Esophagus mucosa (tissue), 1 donor: ENCODE measurements around the gene ZBTB24. TPM values are rescaled to one million over a fixed set of nuclear protein-coding genes. Genes with fewer than 3 reads are reported as not detected.

ENCODE experiments used
- ATAC-seq: fragments of 200-7000 bp; cut with Tn5 transposase; one replicate; pipeline ENCODE4 v1.9.1; 2020
- total RNA-seq: library from RNA; stranded (reverse); gene quantifications from one replicate; pipeline ENCODE4 v1.2.4, GENCODE V29; 2023
- donor health status: DM: yes; HTN: yes; CAD: no.

Gene ZBTB24
- total RNA-seq, 1 donor from 2014 or later, result 4.9 TPM

DNA sequence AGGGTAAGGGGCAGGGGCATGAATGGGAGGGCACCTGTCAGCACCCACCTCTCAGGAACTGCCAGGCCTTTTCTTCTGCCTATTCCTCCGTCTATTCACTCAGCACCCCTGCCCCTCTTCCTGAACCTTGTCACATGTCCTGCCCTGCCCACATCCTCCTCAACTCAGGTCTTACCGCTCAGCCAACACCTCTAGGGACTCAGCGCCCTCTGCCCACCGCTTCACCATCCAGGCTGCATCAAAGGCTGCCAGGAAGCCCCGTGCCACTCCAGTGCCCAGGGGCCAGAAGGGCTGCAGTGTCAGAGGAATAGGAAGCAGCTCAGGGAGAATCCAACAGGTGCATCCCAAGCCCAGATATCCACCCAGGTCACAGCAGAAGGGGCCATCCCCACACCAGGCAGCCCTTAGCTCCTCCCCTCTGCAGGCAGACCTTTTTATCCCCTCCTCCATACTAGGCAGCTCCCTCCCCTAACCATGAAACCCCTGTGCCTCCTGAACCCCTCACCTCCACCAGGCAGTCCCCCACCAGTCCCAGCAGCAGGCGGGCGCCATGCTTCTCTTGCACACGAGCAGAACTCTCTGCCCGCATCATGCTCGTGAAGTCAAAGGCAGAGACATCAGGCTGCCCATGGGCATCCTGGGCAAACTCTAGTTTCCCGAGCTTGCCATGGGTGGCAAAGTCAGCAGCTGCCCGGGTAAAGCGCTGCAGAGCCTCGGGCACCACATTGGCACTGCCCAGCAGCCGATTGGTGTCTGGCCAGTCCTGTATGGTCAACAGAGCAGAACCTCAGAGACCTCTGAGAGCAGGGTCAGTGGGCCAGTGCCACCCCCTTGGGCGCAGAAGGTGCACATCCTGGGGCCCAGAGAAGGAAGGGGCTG is 33.0 kb downstream of the ZBTB24 start:
- peak; percentile 19 for ATAC-seq

- peak; percentile 2 for ATAC-seq
Observed at GRCh38 chr6:109449064-109449794, 33.8 kb downstream of the ZBTB24 start.

- ATAC-seq, result peak; percentile 1
Observed at GRCh38 chr6:109448615-109449014, 34.4 kb downstream of the ZBTB24 start.

GRCh38 chr6:109447878-109448555 is 35.0 kb downstream of the ZBTB24 start:
- ATAC-seq, result peak; percentile 4

DNA sequence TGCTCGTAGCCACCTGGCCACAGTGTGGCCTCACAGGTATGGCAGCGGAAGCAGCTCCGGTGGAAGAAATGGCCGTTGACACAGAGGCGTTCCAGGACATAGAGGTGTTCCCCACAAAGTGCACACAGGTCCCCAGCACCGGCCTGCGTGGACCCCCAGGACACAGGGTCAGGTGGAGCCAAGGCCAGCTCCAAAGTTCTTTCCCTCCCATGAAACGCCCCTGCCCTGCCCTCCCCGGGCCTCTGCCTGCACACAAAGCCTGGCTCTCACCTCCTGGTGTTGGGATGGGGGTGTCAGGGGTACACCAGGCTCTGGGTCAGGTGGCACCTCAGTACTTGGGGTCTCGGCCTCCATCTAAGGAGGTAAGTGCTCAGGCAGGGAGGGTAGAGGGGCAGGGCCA is 35.9 kb downstream of the ZBTB24 start:
- no peak for ATAC-seq

- ATAC-seq, result no peak
Observed at GRCh38 chr6:109446541-109446940, 36.5 kb downstream of the ZBTB24 start.

GRCh38 chr6:109446072-109446471 is 36.9 kb downstream of the ZBTB24 start:
- ATAC-seq, result no peak

GRCh38 chr6:109445382-109445781 is 37.6 kb downstream of the ZBTB24 start:
- no peak for ATAC-seq

- no peak for ATAC-seq
Observed at GRCh38 chr6:109443425-109443950, 39.5 kb downstream of the ZBTB24 start.

- no peak for ATAC-seq
Observed at GRCh38 chr6:109442393-109442924, 40.6 kb downstream of the ZBTB24 start.

DNA sequence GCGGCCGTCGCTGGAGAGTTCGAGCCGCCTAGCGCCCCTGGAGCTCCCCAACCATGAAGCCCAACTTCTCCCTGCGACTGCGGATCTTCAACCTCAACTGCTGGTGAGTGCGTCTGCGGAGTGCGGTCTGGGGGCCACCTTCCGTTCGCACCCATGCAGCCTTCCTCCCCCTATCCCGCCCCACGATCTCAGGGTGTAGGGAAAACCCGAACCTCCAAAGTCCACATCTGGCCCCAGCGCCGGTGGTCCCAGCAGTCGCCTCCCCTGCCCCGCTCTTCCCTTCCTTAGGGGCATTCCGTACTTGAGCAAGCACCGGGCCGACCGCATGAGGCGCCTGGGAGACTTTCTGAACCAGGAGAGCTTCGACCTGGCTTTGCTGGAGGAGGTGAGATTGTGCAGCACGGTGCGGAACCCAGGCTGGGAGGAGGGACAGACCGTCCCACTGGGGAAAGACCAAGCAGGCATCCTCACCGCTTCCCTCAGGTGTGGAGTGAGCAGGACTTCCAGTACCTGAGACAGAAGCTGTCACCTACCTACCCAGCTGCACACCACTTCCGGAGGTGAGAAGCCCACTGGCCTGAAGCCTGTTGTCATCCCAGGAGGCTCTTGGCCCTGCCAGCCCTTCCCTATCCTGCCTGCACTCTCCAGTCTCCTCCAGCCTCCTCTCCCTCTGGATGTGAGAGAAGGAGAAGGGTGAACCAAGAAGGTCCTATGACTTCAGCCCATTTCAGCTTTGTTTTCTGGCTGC is 41.8 kb downstream of the ZBTB24 start:
- ATAC-seq, result peak; percentile 51

GRCh38 chr6:109440331-109441068 is 42.5 kb downstream of the ZBTB24 start, which contains the start of the genes PPIL6 and SMPD2:
Gene PPIL6 (minus strand): TSS chr6:109440628. CDS start chr6:109440590, 38 bp downstream.
Gene SMPD2 (plus strand): TSS chr6:109440724. CDS start chr6:109441122, 398 bp downstream.
- peak; percentile 89 for ATAC-seq

DNA sequence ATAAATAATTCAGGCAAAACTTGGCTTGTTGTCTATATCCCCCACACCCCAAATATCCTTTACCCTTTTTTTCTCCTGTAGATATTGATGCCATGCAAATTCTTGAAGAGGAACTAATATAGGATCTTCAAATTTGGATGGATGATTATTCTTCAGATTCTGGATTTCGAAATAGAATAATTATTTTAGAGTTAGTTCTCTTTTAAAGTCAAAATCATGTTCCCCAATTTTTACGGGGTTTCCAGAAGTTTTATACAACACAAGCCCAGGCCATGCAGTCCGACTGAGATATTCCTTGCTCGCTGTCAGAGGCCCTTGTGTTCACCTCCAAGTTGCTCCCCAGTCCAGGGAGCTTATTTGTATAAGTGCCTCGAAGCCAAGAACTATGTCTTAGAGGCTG is 47.0 kb downstream of the ZBTB24 start:
- ATAC-seq, result no peak

GRCh38 chr6:109434456-109434855 is 48.6 kb downstream of the ZBTB24 start:
- no peak for ATAC-seq

GRCh38 chr6:109429496-109429895 is 53.5 kb downstream of the ZBTB24 start:
- no peak for ATAC-seq

DNA sequence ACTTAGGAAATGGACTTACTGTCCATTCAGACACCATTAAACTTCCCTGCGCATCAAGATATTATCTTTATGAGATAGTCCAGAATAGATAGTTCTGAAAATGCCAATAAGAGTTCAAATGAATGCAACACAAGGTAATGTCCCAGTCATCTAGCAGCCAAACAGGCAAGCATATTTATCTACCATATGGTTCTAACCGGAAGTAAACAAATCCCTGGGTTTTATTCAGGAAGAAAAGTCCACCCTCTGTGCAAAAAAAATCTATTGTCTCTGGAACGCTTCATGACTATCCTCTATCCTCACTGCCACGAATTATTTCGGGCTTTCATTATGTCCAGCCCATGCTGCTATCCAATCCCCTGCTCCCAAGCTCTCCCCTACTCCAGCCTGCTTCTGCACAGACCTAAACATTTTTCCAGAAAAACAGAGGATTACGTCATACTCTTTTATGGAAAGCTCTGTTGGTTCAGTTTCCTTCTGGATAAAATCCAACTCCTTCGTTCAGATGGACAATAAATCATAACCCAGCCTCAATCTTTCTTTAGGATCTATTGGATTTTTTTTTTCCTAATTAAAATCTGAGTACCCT is 54.0 kb downstream of the ZBTB24 start:
- ATAC-seq, result no peak

- ATAC-seq, result no peak
Observed at GRCh38 chr6:109424946-109425345, 58.1 kb downstream of the ZBTB24 start.

DNA sequence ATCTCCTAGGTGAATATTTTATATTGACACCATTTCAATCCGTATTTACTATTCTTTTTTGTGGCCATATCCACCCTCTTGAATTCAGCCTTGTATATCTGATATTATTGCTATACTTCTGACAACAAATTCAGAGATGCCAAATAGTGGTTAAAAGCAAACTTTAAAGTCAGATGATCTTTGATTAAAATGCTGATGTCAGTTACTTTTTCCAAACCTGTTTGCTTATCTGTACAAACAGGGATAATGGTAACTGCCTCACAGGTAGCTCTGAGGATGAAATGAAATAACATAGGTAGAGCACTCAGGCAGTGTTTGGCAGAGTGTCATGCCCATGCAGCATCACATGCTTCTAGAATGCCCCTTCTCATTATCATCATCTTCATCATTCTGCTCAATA is 61.8 kb downstream of the ZBTB24 start:
- ATAC-seq, result no peak

DNA sequence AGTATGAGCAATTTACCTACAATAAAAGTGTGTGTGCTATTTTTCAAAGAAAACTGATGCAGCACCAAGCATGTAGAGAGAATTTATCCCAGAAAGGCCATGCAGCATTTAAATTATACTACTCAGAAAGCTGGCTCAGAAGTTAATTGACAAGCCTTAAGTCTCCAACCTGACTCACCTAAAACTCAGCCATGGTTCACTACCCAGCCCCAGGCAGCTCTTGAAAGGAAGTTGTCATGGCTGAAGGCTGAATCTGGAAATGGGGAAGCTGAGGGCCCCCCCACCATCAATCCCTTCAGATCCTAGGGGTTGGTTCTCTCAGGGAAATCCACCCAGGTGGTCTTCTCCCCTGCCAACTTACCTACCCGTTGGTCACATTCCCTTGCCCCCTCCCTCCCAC is 62.3 kb downstream of the ZBTB24 start:
- ATAC-seq, result peak; percentile 88

GRCh38 chr6:109417646-109418045 is 65.4 kb downstream of the ZBTB24 start:
- ATAC-seq, result no peak
